Activated naive CD4-positive, alpha-beta T cell treated with anti-CD3 and anti-CD28 coated beads, Interleukin-2, amount 50 U/mL, for 72 hours (primary cell): ENCODE measurements around the gene MTA2. TPM values are rescaled to one million over a fixed set of nuclear protein-coding genes. Genes with fewer than 3 reads are reported as not detected.
"Not testable (repeated sequence)": the region's sequence is repeated elsewhere in the genome, so short reads cannot be mapped to it uniquely, and the experiment has no call there.

ENCODE experiments used
- ATAC-seq, 2 donors: fragments of 150-1000 bp; cut with Tn5 transposase; 2 replicates each; pipeline ENCODE4 v1.10.0; 2021; ENCODE audit warnings: mild to moderate bottlenecking in 2 of 2, moderate library complexity in 2 of 2
- DNase-seq, 2 donors: peaks; one replicate each; pipeline ENCODE4 v3.0.0; 2021 to 2022; ENCODE audit warnings: low spot score in 2 of 2
- H3K27ac Mint-ChIP-seq, 2 donors: one replicate each; pipeline ENCODE4 v1.8.0; 2022; ENCODE audit warnings: mild to moderate bottlenecking in 2 of 2, mixed read lengths in 2 of 2
- H3K36me3 Mint-ChIP-seq, 2 donors: one replicate each; pipeline ENCODE4 v1.8.0; 2022; ENCODE audit warnings: mixed read lengths in 2 of 2
- H3K9me3 Mint-ChIP-seq, 2 donors: one replicate each; pipeline ENCODE4 v1.8.0; 2022; ENCODE audit warnings: mixed read lengths in 2 of 2
- total RNA-seq, 2 donors: library from RNA; stranded (reverse); gene quantifications; one replicate each; pipeline ENCODE4 v1.2.3, GENCODE V29; 2022

The MTA2 gene
- total RNA-seq, 2 donors from 2014 or later: 180 to 259 TPM

- Mint-ChIP-seq H3K27ac (peak overlapping the region; percentile 9 to 82), H3K36me3 (peaks cover 0 to 5% of the 10 kb centered on the region in 2 donors), H3K9me3 (no peaks in the 10 kb centered on the region)
- DNase-seq (no peak), ATAC-seq (no peak)
These were observed 20.5 kb downstream of the MTA2 start for GRCh38 chr11:62580959-62581715.

- Mint-ChIP-seq H3K36me3 (peaks cover 11 to 14% of the 10 kb centered on the region in 2 donors), H3K9me3 (no peaks in the 10 kb centered on the region), H3K27ac (no peak overlapping the region)
- ATAC-seq (no peak), DNase-seq (no peak)
These were observed 22.4 kb downstream of the MTA2 start for GRCh38 chr11:62579252-62579651.

- Mint-ChIP-seq H3K27ac (peak overlapping the region in 1 of 2 donors; percentile 44), H3K9me3 (no peaks in the 10 kb centered on the region), H3K36me3 (peaks cover 16 to 21% of the 10 kb centered on the region in 2 donors)
- DNase-seq (no peak), ATAC-seq (no peak)
These were observed 23.1 kb downstream of the MTA2 start for GRCh38 chr11:62578541-62578940.

GRCh38 chr11:62577046-62577714, 24.5 kb downstream of the MTA2 start:
- Mint-ChIP-seq H3K9me3 (no peaks in the 10 kb centered on the region), H3K27ac (peak overlapping the region in 1 of 2 donors; percentile 82), H3K36me3 (peaks cover 27 to 34% of the 10 kb centered on the region in 2 donors)
- DNase-seq (no peak), ATAC-seq (no peak)

GRCh38 chr11:62575837-62576236, 25.8 kb downstream of the MTA2 start:
- Mint-ChIP-seq H3K27ac (peak overlapping the region; percentile 99 to 100), H3K36me3 (peaks cover 40 to 48% of the 10 kb centered on the region in 2 donors), H3K9me3 (no peaks in the 10 kb centered on the region)
- no peak for DNase-seq
- ATAC-seq: no peak

GRCh38 chr11:62575156-62575555, 26.5 kb downstream of the MTA2 start:
- no peak for DNase-seq
- ATAC-seq: no peak
- H3K27ac Mint-ChIP-seq: peak overlapping the region; percentile 99 to 100
- H3K36me3 Mint-ChIP-seq: peaks cover 47 to 51% of the 10 kb centered on the region in 2 donors
- no peaks in the 10 kb centered on the region for H3K9me3 Mint-ChIP-seq

GRCh38 chr11:62574363-62575071, 27.1 kb downstream of the MTA2 start:
- H3K27ac Mint-ChIP-seq: peak overlapping the region; percentile 99 to 100
- DNase-seq: no peak
- peaks cover 51 to 54% of the 10 kb centered on the region in 2 donors for H3K36me3 Mint-ChIP-seq
- H3K9me3 Mint-ChIP-seq: no peaks in the 10 kb centered on the region
- peak; percentile 12 to 28 for ATAC-seq

GRCh38 chr11:62573592-62574362, 27.9 kb downstream of the MTA2 start, which contains the start of gene EEF1G:
Gene EEF1G, minus strand, starts transcription at chr11:62573891. Its CDS starts 49 bp downstream, at chr11:62573842.
- ATAC-seq (peak; percentile 96), DNase-seq (peak; percentile 95 to 98)
- peak within 1 kb of the TSS; percentile 99 to 100 for H3K27ac Mint-ChIP-seq
- peaks cover 51 to 55% of the 10 kb centered on the region in 2 donors for H3K36me3 Mint-ChIP-seq
- H3K9me3 Mint-ChIP-seq: no peaks in the 10 kb centered on the region

- H3K27ac Mint-ChIP-seq: peak overlapping the region; percentile 99 to 100
- H3K36me3 Mint-ChIP-seq: peaks cover 51 to 60% of the 10 kb centered on the region in 2 donors
- H3K9me3 Mint-ChIP-seq: no peaks in the 10 kb centered on the region
- ATAC-seq: no peak
- DNase-seq: no peak
These were observed 28.6 kb downstream of the MTA2 start for GRCh38 chr11:62573006-62573591.

GRCh38 chr11:62572431-62572830, 29.2 kb downstream of the MTA2 start:
- ATAC-seq (no peak), DNase-seq (no peak)
- peak overlapping the region; percentile 99 to 100 for H3K27ac Mint-ChIP-seq
- H3K36me3 Mint-ChIP-seq: peaks cover 53 to 63% of the 10 kb centered on the region in 2 donors
- no peaks in the 10 kb centered on the region for H3K9me3 Mint-ChIP-seq

GRCh38 chr11:62571493-62571892, 30.2 kb downstream of the MTA2 start:
- not testable (repeated sequence) for H3K9me3 Mint-ChIP-seq, DNase-seq, ATAC-seq
- H3K36me3 Mint-ChIP-seq: peaks cover 62 to 73% of the 10 kb centered on the region in 2 donors
- H3K27ac Mint-ChIP-seq: peak overlapping the region; percentile 93 to 99

- DNase-seq, ATAC-seq, H3K9me3 Mint-ChIP-seq: not testable (repeated sequence)
- Mint-ChIP-seq H3K36me3 (peaks cover 65 to 79% of the 10 kb centered on the region in 2 donors), H3K27ac (peak overlapping the region; percentile 93 to 99)
These were observed 30.8 kb downstream of the MTA2 start for GRCh38 chr11:62570903-62571302.

GRCh38 chr11:62569611-62570010, 32.1 kb downstream of the MTA2 start:
- ATAC-seq (no peak), DNase-seq (no peak)
- Mint-ChIP-seq H3K9me3 (no peaks in the 10 kb centered on the region), H3K27ac (peak overlapping the region in 1 of 2 donors; percentile 85), H3K36me3 (peaks cover 56 to 87% of the 10 kb centered on the region in 2 donors)

- Mint-ChIP-seq H3K27ac (peak overlapping the region; percentile 70 to 85), H3K9me3 (no peaks in the 10 kb centered on the region), H3K36me3 (peaks cover 32 to 66% of the 10 kb centered on the region in 2 donors)
- ATAC-seq (peak; percentile 20 to 21), DNase-seq (no peak)
These were observed 34.5 kb downstream of the MTA2 start for GRCh38 chr11:62567018-62567633.

GRCh38 chr11:62566247-62566646, 35.4 kb downstream of the MTA2 start:
- no peaks in the 10 kb centered on the region for H3K9me3 Mint-ChIP-seq
- H3K27ac Mint-ChIP-seq: peak overlapping the region; percentile 3 to 70
- ATAC-seq: no peak
- no peak for DNase-seq
- H3K36me3 Mint-ChIP-seq: peaks cover 29 to 64% of the 10 kb centered on the region in 2 donors
